GM12872 (cell line): ENCODE measurements around the gene SH3TC1.

ENCODE experiments used
- CTCF ChIP-seq: IDR thresholded peaks from 3 replicates; pipeline ENCODE4 v1.5.1; 2011; ENCODE audit warnings: low read depth, mild to moderate bottlenecking, low read length, moderate library complexity; ENCODE audit not compliant: insufficient read depth

Gene SH3TC1

DNA sequence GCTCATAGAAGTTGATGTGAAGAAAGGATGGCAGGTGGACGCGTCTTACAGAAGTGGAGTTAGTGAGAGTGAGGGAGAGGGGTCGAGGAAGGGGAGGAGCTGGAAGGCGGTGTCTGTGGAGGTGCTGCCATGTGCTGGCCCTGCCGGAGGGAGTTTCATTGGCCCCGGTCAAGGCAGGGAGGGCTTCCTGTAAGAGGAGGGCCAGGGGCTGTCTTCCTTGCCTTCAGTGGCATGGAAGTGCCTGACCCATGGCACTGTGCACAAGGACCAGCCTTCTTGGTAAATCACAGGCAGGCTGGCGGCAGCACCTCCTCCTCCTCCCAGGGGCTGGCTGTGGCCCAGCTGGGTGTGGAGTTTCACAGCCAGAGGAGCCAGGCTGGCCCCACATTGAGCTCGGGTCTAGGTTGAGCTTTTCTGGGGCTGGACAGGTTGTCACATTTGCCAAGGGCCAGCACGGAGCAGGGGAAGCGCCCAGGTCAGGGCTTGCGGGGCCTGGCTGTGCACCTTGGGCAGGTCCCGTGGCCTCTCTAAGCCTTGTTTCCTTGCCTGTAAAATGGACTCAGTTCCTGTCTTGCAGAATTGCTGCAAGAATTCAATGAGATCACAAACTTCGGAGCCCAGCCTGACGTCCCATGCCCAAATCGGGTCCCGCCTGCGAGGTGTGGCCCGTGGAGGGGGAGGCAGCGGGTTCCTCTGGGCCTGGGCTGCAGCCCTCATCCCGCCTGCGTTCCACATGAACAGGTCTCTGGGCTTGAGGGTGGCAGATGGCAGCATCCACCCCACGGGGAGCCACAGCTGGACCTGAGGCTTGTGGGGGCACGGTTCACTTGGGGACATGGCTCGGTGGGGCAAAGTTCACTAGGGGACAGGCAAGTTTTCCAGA, 77.5 kb downstream of the SH3TC1 start:
- TF ChIP-seq CTCF: no peak

GRCh38 chr4:8277356-8278008, 78.4 kb downstream of the SH3TC1 start:
- TF ChIP-seq CTCF: no peak

GRCh38 chr4:8278009-8278395, 78.9 kb downstream of the SH3TC1 start:
- no peak for TF ChIP-seq CTCF

DNA sequence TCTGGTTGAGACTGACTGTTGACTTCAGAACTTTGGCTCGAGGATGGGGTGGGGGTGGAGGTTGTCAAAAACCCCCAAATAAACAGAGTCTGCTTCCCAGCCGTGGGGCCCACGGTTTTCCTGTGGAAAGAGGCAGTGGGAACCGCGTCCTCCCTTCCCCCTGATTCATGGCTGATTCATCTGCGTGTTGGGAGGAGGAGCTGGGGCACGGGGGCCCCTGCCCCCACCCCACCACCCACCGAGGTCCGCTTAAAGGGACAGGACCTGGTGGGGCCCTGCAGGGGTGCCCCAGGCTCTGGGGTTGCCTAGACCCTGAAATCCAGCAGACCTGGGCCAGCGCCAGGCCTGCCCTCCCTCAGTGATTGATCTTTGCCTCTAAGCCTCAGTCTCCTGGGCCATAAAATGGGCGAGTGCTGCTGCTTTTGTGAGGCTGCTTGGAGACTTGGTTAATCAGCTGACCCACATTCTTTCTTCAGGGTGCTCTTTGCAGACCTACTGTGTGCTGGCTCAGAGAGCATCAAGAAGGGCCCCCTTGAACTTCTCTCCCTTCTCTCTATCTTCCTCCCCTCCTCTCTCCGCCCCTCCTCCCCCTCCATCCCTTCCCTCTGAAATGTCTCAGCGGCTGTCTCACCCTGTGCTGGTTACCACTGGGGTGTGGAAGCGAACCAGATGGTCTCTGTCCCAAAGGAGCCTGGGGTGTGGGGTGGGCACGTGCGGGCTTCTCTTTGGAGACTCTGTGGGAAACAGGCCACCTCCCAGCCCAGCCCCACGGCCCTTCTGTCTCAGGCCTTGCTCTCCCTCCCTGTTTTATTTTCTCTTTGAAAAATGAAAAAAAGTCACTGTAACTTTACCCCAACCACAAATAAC, 79.6 kb downstream of the SH3TC1 start:
- no peak for TF ChIP-seq CTCF

DNA sequence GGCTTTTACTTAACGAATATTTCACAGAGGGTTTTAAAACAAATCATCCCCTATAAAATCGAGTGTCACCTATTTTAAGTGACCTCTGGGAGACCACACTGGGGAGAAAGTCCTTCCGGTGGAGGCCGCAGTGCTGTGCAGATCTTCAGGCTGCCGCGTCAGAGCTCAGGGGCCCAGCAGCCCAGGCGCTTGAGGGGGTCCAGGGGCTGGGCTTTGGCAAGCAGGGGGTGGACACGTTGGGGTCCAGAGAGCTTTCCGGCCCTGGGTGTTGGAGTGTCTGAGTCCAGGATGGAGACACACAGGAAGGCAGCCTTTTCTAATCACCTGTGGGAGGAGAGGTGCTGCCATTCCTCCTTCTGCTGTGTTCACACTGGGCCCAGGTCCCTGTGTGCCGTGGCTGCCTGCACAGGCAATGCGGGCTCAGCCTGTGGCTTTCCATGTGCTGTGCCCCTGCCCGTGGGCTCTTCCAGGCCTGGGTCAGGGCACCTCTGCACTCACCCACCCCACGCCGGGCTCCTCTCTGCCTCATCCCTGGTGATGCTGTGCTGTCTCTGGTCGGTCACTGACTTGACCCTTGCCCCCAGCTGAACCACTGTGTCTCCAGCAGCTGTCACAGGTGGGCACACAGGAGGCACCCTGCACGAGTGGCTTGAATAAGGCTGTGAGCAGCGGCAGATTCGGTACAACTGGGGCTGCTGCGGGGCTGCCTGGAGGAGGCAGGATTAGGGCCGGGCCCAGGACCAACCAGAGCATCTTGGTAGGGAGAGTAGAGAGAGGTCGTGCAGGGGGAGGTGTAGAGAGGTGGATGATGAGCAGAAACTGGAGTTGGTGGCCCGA, 80.4 kb downstream of the SH3TC1 start:
- TF ChIP-seq CTCF: no peak

GRCh38 chr4:8280158-8280875, 81.2 kb downstream of the SH3TC1 start:
- TF ChIP-seq CTCF: no peak
